MCF 10A (cell line): Measurements from ENCODE around the gene NCOA7. TPM values are rescaled to one million over a fixed set of nuclear protein-coding genes. Genes with fewer than 3 reads are reported as not detected.
A peak's percentile ranks its signal among the peaks of the same experiment; 100 is the strongest.
"Not testable (repeated sequence)": the region's sequence is repeated elsewhere in the genome, so short reads cannot be mapped to it uniquely, and the experiment has no call there.

Experiments
- BruUV-seq: library from RNA; stranded (reverse); fragments of 400-500 nt; replicated peaks from 2 replicates; lab custom pipeline; 2021; lab: Mats Ljungman, UMichigan
- CTCF ChIA-PET: fragments of 300-600 bp; sonication (Branson Sonifier 250); formaldehyde crosslinking; extraction: SDS; loops from one replicate; lab custom pipeline; 2021; ENCODE audit warnings: antibody characterized with exemption, inconsistent platforms; lab: Yijun Ruan, JAX
- POLR2A ChIA-PET: fragments of 300-600, 350-650 bp; sonication (Branson Sonifier 250); formaldehyde crosslinking; extraction: SDS; loops from one replicate; lab custom pipeline; 2020; ENCODE audit warnings: antibody characterized with exemption, inconsistent platforms; lab: Yijun Ruan, JAX
- DNase-seq: peaks from one replicate; pipeline ENCODE4 v3.0.0-alpha.2; 2018; ENCODE audit not compliant: unreplicated experiment
- H3K27ac Mint-ChIP-seq: one replicate; pipeline ENCODE4 v1.8.0; 2022; ENCODE audit warnings: mild to moderate bottlenecking, low read depth, mixed read lengths; ENCODE audit not compliant: unreplicated experiment
- H3K27me3 Mint-ChIP-seq: one replicate; pipeline ENCODE4 v1.8.0; 2022; ENCODE audit warnings: mixed read lengths; ENCODE audit not compliant: insufficient read depth, unreplicated experiment
- H3K36me3 Mint-ChIP-seq: one replicate; pipeline ENCODE4 v1.8.0; 2022; ENCODE audit warnings: mild to moderate bottlenecking, moderate library complexity, mixed read lengths; ENCODE audit not compliant: insufficient read depth, unreplicated experiment
- H3K4me1 Mint-ChIP-seq: one replicate; pipeline ENCODE4 v1.8.0; 2022; ENCODE audit warnings: mixed read lengths; ENCODE audit not compliant: insufficient read depth, unreplicated experiment
- H3K4me3 Mint-ChIP-seq: one replicate; pipeline ENCODE4 v1.8.0; 2022; ENCODE audit warnings: mild to moderate bottlenecking, moderate library complexity, mixed read lengths; ENCODE audit not compliant: unreplicated experiment
- H3K9me3 Mint-ChIP-seq: one replicate; pipeline ENCODE4 v1.8.0; 2022; ENCODE audit warnings: mixed read lengths; ENCODE audit not compliant: unreplicated experiment
- intact Hi-C: fragments of 100-400 bp; cut with micrococcal nuclease; formaldehyde crosslinking; loops from 2 replicates; pipeline ENCODE4 v1.14.1; 2022
- total RNA-seq: library from RNA; stranded (reverse); gene quantifications from 2 replicates; pipeline ENCODE4 v1.2.3, GENCODE V29; 2022
- TF ChIP-seq, protein P1 (sequence below): fragments of 200-600 bp; IDR thresholded peaks from one replicate; pipeline ENCODE4 v1.8.0; 2022; ENCODE audit warnings: antibody characterized with exemption, mild to moderate bottlenecking; ENCODE audit not compliant: unreplicated experiment

Gene NCOA7
- total RNA-seq, 1 experiment from 2014 or later: 52.3 TPM

- POLR2A ChIA-PET: no interaction called here
- no peaks in the 10 kb centered on the region for H3K9me3 Mint-ChIP-seq
- H3K4me1 Mint-ChIP-seq: no peaks in the 10 kb centered on the region
- no peaks in the 10 kb centered on the region for H3K36me3 Mint-ChIP-seq
- CTCF ChIA-PET: interaction anchor here (0.6 to 1.0 kb wide), 3 partner anchors 8 to 464 kb away, joined by 3 to 6 read pairs (median 3); no protein-coding TSS in a partner anchor
- H3K27ac Mint-ChIP-seq: no peak overlapping the region
- BruUV-seq: no TSS peak
- H3K27me3 Mint-ChIP-seq: peaks cover 28% of the 10 kb centered on the region
- TF ChIP-seq, protein P1, sequence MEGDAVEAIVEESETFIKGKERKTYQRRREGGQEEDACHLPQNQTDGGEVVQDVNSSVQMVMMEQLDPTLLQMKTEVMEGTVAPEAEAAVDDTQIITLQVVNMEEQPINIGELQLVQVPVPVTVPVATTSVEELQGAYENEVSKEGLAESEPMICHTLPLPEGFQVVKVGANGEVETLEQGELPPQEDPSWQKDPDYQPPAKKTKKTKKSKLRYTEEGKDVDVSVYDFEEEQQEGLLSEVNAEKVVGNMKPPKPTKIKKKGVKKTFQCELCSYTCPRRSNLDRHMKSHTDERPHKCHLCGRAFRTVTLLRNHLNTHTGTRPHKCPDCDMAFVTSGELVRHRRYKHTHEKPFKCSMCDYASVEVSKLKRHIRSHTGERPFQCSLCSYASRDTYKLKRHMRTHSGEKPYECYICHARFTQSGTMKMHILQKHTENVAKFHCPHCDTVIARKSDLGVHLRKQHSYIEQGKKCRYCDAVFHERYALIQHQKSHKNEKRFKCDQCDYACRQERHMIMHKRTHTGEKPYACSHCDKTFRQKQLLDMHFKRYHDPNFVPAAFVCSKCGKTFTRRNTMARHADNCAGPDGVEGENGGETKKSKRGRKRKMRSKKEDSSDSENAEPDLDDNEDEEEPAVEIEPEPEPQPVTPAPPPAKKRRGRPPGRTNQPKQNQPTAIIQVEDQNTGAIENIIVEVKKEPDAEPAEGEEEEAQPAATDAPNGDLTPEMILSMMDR: no peak
- no peak overlapping the region for H3K4me3 Mint-ChIP-seq
- no peak for DNase-seq
- intact Hi-C loops: no loop called here
Measured at GRCh38 chr6:125773387-125774341, 17.1 kb upstream of the NCOA7 start.

GRCh38 chr6:125776107-125776826, 14.5 kb upstream of the NCOA7 start:
- H3K27ac Mint-ChIP-seq, POLR2A ChIA-PET, H3K9me3 Mint-ChIP-seq, CTCF ChIA-PET, BruUV-seq, H3K4me1 Mint-ChIP-seq, H3K4me3 Mint-ChIP-seq, DNase-seq, intact Hi-C loops, H3K36me3 Mint-ChIP-seq: not testable (repeated sequence)
- H3K27me3 Mint-ChIP-seq: peaks cover 17% of the 10 kb centered on the region

DNA sequence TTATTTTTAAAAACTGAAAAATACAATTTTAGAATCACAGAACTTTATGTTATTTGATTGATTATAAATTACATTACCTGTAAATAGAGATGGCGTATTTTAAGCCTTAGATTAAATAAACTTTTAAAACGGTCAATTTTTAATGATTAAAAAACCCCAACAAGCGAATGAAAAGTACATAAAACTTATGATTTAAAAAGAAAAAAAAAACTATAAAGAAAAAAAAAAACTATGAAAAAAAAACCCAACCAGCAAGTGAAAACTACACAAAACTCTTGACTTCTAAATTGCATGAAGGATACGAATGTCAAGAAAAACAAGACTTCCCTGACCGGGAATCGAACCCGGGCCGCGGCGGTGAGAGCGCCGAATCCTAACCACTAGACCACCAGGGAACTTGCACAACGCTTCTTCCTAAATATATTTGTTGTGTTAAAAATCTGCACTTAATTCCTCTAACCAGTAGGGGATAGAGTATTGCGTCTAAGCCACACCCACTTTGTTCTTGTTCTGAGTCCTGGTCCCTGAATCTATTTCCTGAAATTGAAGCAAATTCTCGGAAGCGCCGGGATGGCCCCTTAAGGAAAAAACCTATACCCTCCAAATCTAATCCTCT, 10.7 kb upstream of the NCOA7 start:
- intact Hi-C loops: loop anchor here (2.0 to 5.0 kb wide), 3 partner anchors 127 to 817 kb away; partner anchors contain the start of gene RNF217
- no TSS peak for BruUV-seq
- CTCF ChIA-PET: interaction anchor here (0.8 to 14.9 kb wide), 11 partner anchors 9 to 811 kb away, joined by 3 to 270 read pairs (median 5); partner anchors contain the start of genes HINT3 and NCOA7
- TF ChIP-seq, protein P1: no peak
- H3K27me3 Mint-ChIP-seq: peaks cover 14% of the 10 kb centered on the region
- H3K9me3 Mint-ChIP-seq: no peaks in the 10 kb centered on the region
- DNase-seq: peak; percentile 94
- H3K4me3 Mint-ChIP-seq: no peak overlapping the region
- peaks cover 5% of the 10 kb centered on the region for H3K36me3 Mint-ChIP-seq
- H3K4me1 Mint-ChIP-seq: peaks cover 14% of the 10 kb centered on the region
- POLR2A ChIA-PET: interaction anchor here (0.5 to 7.1 kb wide), 24 partner anchors 12 to 1975 kb away, joined by 3 to 207 read pairs (median 6); partner anchors contain the start of genes HDDC2, HINT3, NCOA7 and RNF217
- no peak overlapping the region for H3K27ac Mint-ChIP-seq
